ENCODE results near the gene KCTD12.

GRCh38 chr13:76884907-76885202 is 1.4 kb downstream of the KCTD12 start:
- TF ChIP-seq CREM (CRISPR knock-in tag; IDR thresholded peaks at IDR 0.05) (no peak), NR2C2 (CRISPR knock-in tag; IDR thresholded peaks at IDR 0.05) (no peak)
- TF ChIP-seq, protein P1, sequence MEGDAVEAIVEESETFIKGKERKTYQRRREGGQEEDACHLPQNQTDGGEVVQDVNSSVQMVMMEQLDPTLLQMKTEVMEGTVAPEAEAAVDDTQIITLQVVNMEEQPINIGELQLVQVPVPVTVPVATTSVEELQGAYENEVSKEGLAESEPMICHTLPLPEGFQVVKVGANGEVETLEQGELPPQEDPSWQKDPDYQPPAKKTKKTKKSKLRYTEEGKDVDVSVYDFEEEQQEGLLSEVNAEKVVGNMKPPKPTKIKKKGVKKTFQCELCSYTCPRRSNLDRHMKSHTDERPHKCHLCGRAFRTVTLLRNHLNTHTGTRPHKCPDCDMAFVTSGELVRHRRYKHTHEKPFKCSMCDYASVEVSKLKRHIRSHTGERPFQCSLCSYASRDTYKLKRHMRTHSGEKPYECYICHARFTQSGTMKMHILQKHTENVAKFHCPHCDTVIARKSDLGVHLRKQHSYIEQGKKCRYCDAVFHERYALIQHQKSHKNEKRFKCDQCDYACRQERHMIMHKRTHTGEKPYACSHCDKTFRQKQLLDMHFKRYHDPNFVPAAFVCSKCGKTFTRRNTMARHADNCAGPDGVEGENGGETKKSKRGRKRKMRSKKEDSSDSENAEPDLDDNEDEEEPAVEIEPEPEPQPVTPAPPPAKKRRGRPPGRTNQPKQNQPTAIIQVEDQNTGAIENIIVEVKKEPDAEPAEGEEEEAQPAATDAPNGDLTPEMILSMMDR (IDR thresholded peaks at IDR 0.05), result no peak

All from WTC11 (cell line).